Mesenchymal stem cell (in vitro differentiated cells and primary cell): Measurements from ENCODE around the gene ATXN1L.

Experiments
- DNase-seq: peaks from one replicate; pipeline ENCODE4 v3.0.0-alpha.2; 2013
- H2AFZ ChIP-seq: one replicate; pipeline ENCODE4 v1.6.1; 2013; ENCODE audit warnings: low read depth, mild to moderate bottlenecking, control low read depth, inconsistent platforms, low read length, moderate library complexity
- H2AK5ac ChIP-seq: 2 replicates; pipeline ENCODE4 v1.6.1; 2013; ENCODE audit warnings: low read length, moderate library complexity, mild to moderate bottlenecking, inconsistent platforms; ENCODE audit not compliant: severe bottlenecking
- H2BK120ac ChIP-seq: one replicate; pipeline ENCODE4 v1.6.1; 2013; ENCODE audit warnings: low read depth, mild to moderate bottlenecking, inconsistent platforms, low read length, moderate library complexity
- H2BK12ac ChIP-seq, 2 experiments: one replicate each; pipeline ENCODE4 v1.6.1; 2013; ENCODE audit warnings: inconsistent platforms in 2 of 2, low read length in 2 of 2, mild to moderate bottlenecking in 2 of 2, moderate library complexity in 2 of 2, control low read depth in 1 of 2
- H2BK15ac ChIP-seq: one replicate; pipeline ENCODE4 v1.6.1; 2013; ENCODE audit warnings: mild to moderate bottlenecking, low read depth, inconsistent platforms; ENCODE audit not compliant: poor library complexity, severe bottlenecking
- H2BK5ac ChIP-seq: 2 replicates; pipeline ENCODE4 v1.6.1; 2013; ENCODE audit warnings: low read depth, mild to moderate bottlenecking, low read length, control low read depth, inconsistent platforms; ENCODE audit not compliant: poor library complexity, severe bottlenecking
- H3K14ac ChIP-seq, 2 experiments: one replicate each; pipeline ENCODE4 v1.6.1; 2013; ENCODE audit warnings: inconsistent platforms in 2 of 2, low read length in 2 of 2, control low read depth in 1 of 2, mild to moderate bottlenecking in 1 of 2, moderate library complexity in 1 of 2
- H3K18ac ChIP-seq, 2 experiments: one replicate each; pipeline ENCODE4 v1.6.1; 2013; ENCODE audit warnings: inconsistent platforms in 2 of 2, low read length in 2 of 2, control low read depth in 1 of 2, low read depth in 1 of 2, mild to moderate bottlenecking in 1 of 2
- H3K23ac ChIP-seq, 2 experiments: one replicate each; pipeline ENCODE4 v1.6.1; 2013; ENCODE audit warnings: inconsistent platforms in 2 of 2, low read length in 2 of 2, mild to moderate bottlenecking in 2 of 2, moderate library complexity in 2 of 2, control low read depth in 1 of 2
- H3K27ac ChIP-seq: 2 replicates; pipeline ENCODE4 v1.5.1; 2013; ENCODE audit warnings: mild to moderate bottlenecking, moderate library complexity, low read length, control low read depth, inconsistent platforms; ENCODE audit not compliant: poor library complexity, severe bottlenecking
- H3K27me3 ChIP-seq, 2 experiments: 2 replicates each; pipeline versions ENCODE4 v1.6.1 to v1.7.0; 2013; ENCODE audit warnings: low read length in 2 of 2, mild to moderate bottlenecking in 2 of 2, moderate library complexity in 2 of 2, control low read depth in 1 of 2, inconsistent platforms in 1 of 2; ENCODE audit not compliant: control insufficient read depth in 1 of 2, insufficient read depth in 1 of 2
- H3K36me3 ChIP-seq, 2 experiments: 2 replicates each; pipeline versions ENCODE4 v1.6.1 to v1.7.0; 2013; ENCODE audit warnings: low read length in 2 of 2, control low read depth in 1 of 2, inconsistent platforms in 1 of 2, low read depth in 1 of 2, mild to moderate bottlenecking in 1 of 2; ENCODE audit not compliant: insufficient read depth in 2 of 2, control insufficient read depth in 1 of 2
- H3K4ac ChIP-seq, 2 experiments: one replicate each; pipeline ENCODE4 v1.6.1; 2013; ENCODE audit warnings: inconsistent platforms in 2 of 2, low read length in 2 of 2, mild to moderate bottlenecking in 2 of 2, moderate library complexity in 2 of 2, control low read depth in 1 of 2, low read depth in 1 of 2
- H3K4me1 ChIP-seq: 2 replicates; pipeline ENCODE4 v1.6.1; 2013; ENCODE audit warnings: low read depth, low read length, control low read depth; ENCODE audit not compliant: control insufficient read depth, insufficient read depth
- H3K4me2 ChIP-seq: 2 replicates; pipeline ENCODE4 v1.6.1; 2013; ENCODE audit warnings: low read length, mild to moderate bottlenecking, inconsistent platforms; ENCODE audit not compliant: poor library complexity, severe bottlenecking
- H3K4me3 ChIP-seq, 2 experiments: 2 replicates each; pipeline versions ENCODE4 v1.5.1 to v1.7.0; 2013; ENCODE audit warnings: low read length in 2 of 2, mild to moderate bottlenecking in 2 of 2, control low read depth in 1 of 2, low read depth in 1 of 2; ENCODE audit not compliant: insufficient read depth in 1 of 2
- H3K79me1 ChIP-seq: replicated peaks from 2 replicates; pipeline ENCODE4 v1.6.1; 2013; ENCODE audit warnings: mild to moderate bottlenecking, control low read depth, low read length, inconsistent platforms; ENCODE audit not compliant: poor library complexity, severe bottlenecking
- H3K9ac ChIP-seq: 2 replicates; pipeline ENCODE4 v1.7.0; 2013; ENCODE audit warnings: mild to moderate bottlenecking, low read length, moderate library complexity
- H3K9me3 ChIP-seq: 2 replicates; pipeline ENCODE4 v1.7.0; 2013; ENCODE audit warnings: mild to moderate bottlenecking, low read length; ENCODE audit not compliant: control insufficient read depth
- H4K8ac ChIP-seq: one replicate; pipeline ENCODE4 v1.6.1; 2013; ENCODE audit warnings: inconsistent platforms, mild to moderate bottlenecking, low read length, moderate library complexity
- H4K91ac ChIP-seq: one replicate; pipeline ENCODE4 v1.6.1; 2013; ENCODE audit warnings: mild to moderate bottlenecking, low read length, inconsistent platforms
- WGBS: methylation state at CpG from one replicate; pipeline ENCODE4 v1.1.7; 2013; ENCODE audit warnings: mixed read lengths; 5-methylcytosine and 5-hydroxymethylcytosine counted together

ATXN1L gene

DNA sequence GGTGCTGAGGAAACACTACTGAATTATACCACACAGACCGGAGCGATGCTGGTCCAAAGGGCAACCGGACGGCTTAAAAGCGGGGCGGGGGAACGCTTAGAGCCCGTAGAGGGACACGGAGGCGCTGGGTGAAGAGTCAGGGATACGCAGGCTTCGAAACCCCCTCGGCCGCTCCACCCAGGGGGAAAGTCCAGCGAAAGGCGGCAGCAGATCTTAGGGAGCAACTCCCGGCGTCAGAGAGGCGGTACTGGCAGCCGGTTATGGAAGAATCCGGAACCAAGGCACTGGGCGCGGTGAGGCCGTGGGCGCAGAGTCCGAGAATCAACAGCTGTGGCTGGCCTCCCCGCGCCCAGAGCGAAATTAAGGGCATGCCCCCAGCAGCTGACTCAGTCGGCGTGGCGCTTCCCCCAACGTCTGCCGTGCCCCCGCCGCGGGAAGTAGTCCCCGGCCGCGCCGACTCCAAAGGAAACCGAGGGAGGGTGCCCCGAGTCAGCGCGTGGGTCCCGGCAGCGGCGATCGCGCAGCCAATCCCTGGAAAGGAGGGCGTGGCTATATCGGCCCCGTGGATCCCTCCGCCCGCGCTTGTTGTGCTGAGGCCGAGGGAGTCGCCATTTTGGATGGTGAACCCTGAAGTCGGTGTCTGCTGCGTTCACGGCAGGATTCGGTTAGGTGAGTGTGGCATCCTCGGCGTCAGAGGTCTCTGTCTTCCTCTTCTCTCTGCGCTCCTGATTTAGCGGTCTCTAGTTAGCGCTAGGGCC lies 49.3 kb downstream of the ATXN1L start, which contains the start of gene IST1:
IST1 (plus strand) TSS at position 611 of the 758 bp plus-strand sequence. CDS start 20,110 bp downstream, outside the sequence.
- H3K4ac ChIP-seq, result peak within 1 kb of the TSS; percentile 27 to 97

GRCh38 chr16:71895679-71896365 lies 50.0 kb downstream of the ATXN1L start:
- H3K4me1 ChIP-seq, result peaks cover 7% of the 10 kb centered on the region
- H3K27ac ChIP-seq, result peak overlapping the region; percentile 91
- H3K4me2 ChIP-seq, result peak overlapping the region; percentile 17
- peak overlapping the region; percentile 27 to 53 for H3K4ac ChIP-seq
- peak overlapping the region in 1 of 2 experiments; percentile 51 for H3K23ac ChIP-seq
- peak overlapping the region; percentile 92 to 93 for H3K18ac ChIP-seq
- peak overlapping the region; percentile 97 for H3K9ac ChIP-seq
- peak overlapping the region; percentile 85 for H4K8ac ChIP-seq
- H3K36me3 ChIP-seq, result peaks cover 7 to 10% of the 10 kb centered on the region in 2 experiments
- H2BK12ac ChIP-seq, result peak overlapping the region in 1 of 2 experiments; percentile 11
- no peaks in the 10 kb centered on the region for H3K27me3 ChIP-seq
- no peaks in the 10 kb centered on the region for H3K9me3 ChIP-seq
- peak; percentile 43 for DNase-seq
- H3K14ac ChIP-seq, result peak overlapping the region in 1 of 2 experiments; percentile 66
- H2AFZ ChIP-seq, result no peak overlapping the region
- H2BK5ac ChIP-seq, result no peak overlapping the region
- H2AK5ac ChIP-seq, result peak overlapping the region; percentile 60
- H4K91ac ChIP-seq, result peak overlapping the region; percentile 89
- H2BK120ac ChIP-seq, result peak overlapping the region; percentile 29
- peaks cover 2% of the 10 kb centered on the region for H3K79me1 ChIP-seq
- peak overlapping the region; percentile 78 to 93 for H3K4me3 ChIP-seq
- peak overlapping the region; percentile 82 for H2BK15ac ChIP-seq
- under 1% methylated on average over 36 of the region's 44 CpGs for WGBS

More for the DNA sequence above, 49.3 kb downstream of the ATXN1L start, which contains the start of gene IST1:
- Histone ChIP-seq H3K4me2 (peak within 1 kb of the TSS; percentile 96), H2AK5ac (peak within 1 kb of the TSS; percentile 60), H3K23ac (peak within 1 kb of the TSS in 1 of 2 experiments; percentile 51), H2BK12ac (peak within 1 kb of the TSS in 1 of 2 experiments; percentile 76), H4K8ac (peak within 1 kb of the TSS; percentile 85), H2AFZ (peak within 1 kb of the TSS; percentile 39), H3K79me1 (peaks cover 2% of the 10 kb centered on the region), H4K91ac (peak within 1 kb of the TSS; percentile 89), H3K27me3 (no peaks in the 10 kb centered on the region), H3K9me3 (no peaks in the 10 kb centered on the region), H3K4me1 (peaks cover 7% of the 10 kb centered on the region), H3K14ac (peak within 1 kb of the TSS in 1 of 2 experiments; percentile 99), H2BK15ac (peak within 1 kb of the TSS; percentile 84), H3K36me3 (peaks cover 7 to 10% of the 10 kb centered on the region in 2 experiments), H3K4me3 (peak within 1 kb of the TSS; percentile 78 to 93), H2BK5ac (peak within 1 kb of the TSS; percentile 68), H3K9ac (peak within 1 kb of the TSS; percentile 97), H3K18ac (peak within 1 kb of the TSS; percentile 93 to 99), H3K27ac (peak within 1 kb of the TSS; percentile 95), H2BK120ac (peak within 1 kb of the TSS; percentile 71)
- peak; percentile 99 for DNase-seq
- WGBS, result under 1% methylated on average over 63 of the region's 67 CpGs

DNA sequence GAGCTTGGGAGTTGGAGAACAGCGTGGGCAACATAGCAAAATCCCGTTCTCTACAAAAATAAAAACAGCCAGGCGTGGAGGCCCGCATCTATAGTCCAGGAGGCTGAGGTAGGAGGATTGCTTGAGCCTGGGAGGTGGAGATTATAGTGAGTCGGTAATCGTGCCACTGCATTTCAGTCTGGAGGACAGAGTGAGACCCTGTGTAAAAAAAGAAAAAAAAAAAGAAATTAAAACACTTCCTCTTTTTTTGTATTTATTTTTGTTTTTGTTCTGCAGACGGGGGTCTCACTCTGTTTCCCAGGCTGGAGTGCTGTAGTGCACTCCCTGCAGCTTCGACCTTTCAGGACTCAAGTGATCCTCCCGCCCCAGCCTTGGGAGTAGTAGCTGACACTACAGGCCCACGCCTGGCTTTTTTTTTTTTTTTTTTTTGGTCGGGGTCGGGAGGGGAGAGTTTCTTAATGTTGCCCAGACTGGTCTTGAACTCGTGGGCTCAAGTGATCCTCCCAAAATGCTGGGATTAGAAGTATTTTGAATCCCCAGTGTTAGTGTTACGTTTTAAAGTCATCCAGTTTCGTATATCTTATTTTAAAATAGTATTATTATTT lies 51.1 kb downstream of the ATXN1L start:
- Histone ChIP-seq H3K4me1 (peaks cover 7% of the 10 kb centered on the region), H3K4me2 (peak overlapping the region; percentile 60), H4K91ac (no peak overlapping the region), H3K79me1 (no peaks in the 10 kb centered on the region), H3K23ac (peak overlapping the region in 1 of 2 experiments; percentile 89), H3K27me3 (no peaks in the 10 kb centered on the region), H3K4me3 (peak overlapping the region; percentile 46 to 93), H3K9me3 (no peaks in the 10 kb centered on the region), H3K27ac (no peak overlapping the region), H4K8ac (no peak overlapping the region), H3K4ac (no peak overlapping the region), H3K9ac (peak overlapping the region; percentile 97), H2AK5ac (peak overlapping the region; percentile 73), H2BK120ac (no peak overlapping the region), H2BK5ac (no peak overlapping the region), H2AFZ (no peak overlapping the region), H3K14ac (peak overlapping the region in 1 of 2 experiments; percentile 32), H3K36me3 (peaks cover 7 to 10% of the 10 kb centered on the region in 2 experiments), H2BK12ac (no peak overlapping the region), H3K18ac (no peak overlapping the region), H2BK15ac (no peak overlapping the region)
- DNase-seq, result no peak
- WGBS, result 76% methylated on average over 6 of the region's 15 CpGs
